Osteoblast (primary cell): ENCODE measurements around the gene CD63. TPM values are rescaled to one million over a fixed set of nuclear protein-coding genes. Genes with fewer than 3 reads are reported as not detected.

Source experiments
- DNase-seq: peaks from one replicate; pipeline ENCODE4 v3.0.0; 2011; ENCODE audit warnings: low spot score, mixed read lengths; ENCODE audit not compliant: insufficient read length; ENCODE audit errors: missing footprints
- H2AFZ ChIP-seq: 2 replicates; pipeline ENCODE4 v1.6.0; 2011; ENCODE audit warnings: mild to moderate bottlenecking, low read length
- H3K27ac ChIP-seq: 2 replicates; pipeline ENCODE4 v1.5.1; 2011; ENCODE audit warnings: mild to moderate bottlenecking, low read depth, low read length, moderate library complexity
- H3K27me3 ChIP-seq: 2 replicates; pipeline ENCODE4 v1.6.0; 2012; ENCODE audit warnings: mild to moderate bottlenecking, control low read depth, inconsistent platforms, low read length, moderate library complexity; ENCODE audit not compliant: insufficient read depth
- H3K36me3 ChIP-seq: 2 replicates; pipeline ENCODE4 v1.5.1; 2011; ENCODE audit warnings: mild to moderate bottlenecking, low read length, control low read depth, moderate library complexity; ENCODE audit not compliant: insufficient read depth
- H3K4me1 ChIP-seq: 2 replicates; pipeline ENCODE4 v1.5.1; 2011; ENCODE audit warnings: mild to moderate bottlenecking, low read length, control low read depth, moderate library complexity; ENCODE audit not compliant: insufficient read depth
- H3K4me2 ChIP-seq: 2 replicates; pipeline ENCODE4 v1.6.0; 2011; ENCODE audit warnings: mild to moderate bottlenecking, low read length; ENCODE audit not compliant: insufficient read depth
- H3K4me3 ChIP-seq: fragments of 200-600 bp; sonication (generic); 3 replicates; pipeline ENCODE4 v1.5.1; 2012; ENCODE audit warnings: mild to moderate bottlenecking, low read length, inconsistent platforms; ENCODE audit not compliant: insufficient read depth
- H3K79me2 ChIP-seq: 2 replicates; pipeline ENCODE4 v1.6.0; 2012; ENCODE audit warnings: mild to moderate bottlenecking, low read length, control low read depth, inconsistent platforms; ENCODE audit not compliant: insufficient read depth
- H3K9me3 ChIP-seq: 2 replicates; pipeline ENCODE4 v1.5.1; 2011; ENCODE audit warnings: low read depth, low read length, control low read depth
- H4K20me1 ChIP-seq: 2 replicates; pipeline ENCODE4 v1.6.0; 2012; ENCODE audit warnings: mild to moderate bottlenecking, low read length, control low read depth; ENCODE audit not compliant: insufficient read depth
- total RNA-seq: library from RNA; depleted of rRNA; stranded (reverse); fragments of >200 nt; gene quantifications from 2 replicates; pipeline ENCODE4 v1.2.3, GENCODE V29; 2012
- TF ChIP-seq, protein P1 (sequence below): IDR thresholded peaks from 2 replicates; pipeline ENCODE4 v1.5.1; 2011; ENCODE audit warnings: mild to moderate bottlenecking, low read depth, low read length, moderate library complexity; ENCODE audit errors: extremely low read depth

Gene CD63
- total RNA-seq, 1 donor, result 3,072 TPM

DNA sequence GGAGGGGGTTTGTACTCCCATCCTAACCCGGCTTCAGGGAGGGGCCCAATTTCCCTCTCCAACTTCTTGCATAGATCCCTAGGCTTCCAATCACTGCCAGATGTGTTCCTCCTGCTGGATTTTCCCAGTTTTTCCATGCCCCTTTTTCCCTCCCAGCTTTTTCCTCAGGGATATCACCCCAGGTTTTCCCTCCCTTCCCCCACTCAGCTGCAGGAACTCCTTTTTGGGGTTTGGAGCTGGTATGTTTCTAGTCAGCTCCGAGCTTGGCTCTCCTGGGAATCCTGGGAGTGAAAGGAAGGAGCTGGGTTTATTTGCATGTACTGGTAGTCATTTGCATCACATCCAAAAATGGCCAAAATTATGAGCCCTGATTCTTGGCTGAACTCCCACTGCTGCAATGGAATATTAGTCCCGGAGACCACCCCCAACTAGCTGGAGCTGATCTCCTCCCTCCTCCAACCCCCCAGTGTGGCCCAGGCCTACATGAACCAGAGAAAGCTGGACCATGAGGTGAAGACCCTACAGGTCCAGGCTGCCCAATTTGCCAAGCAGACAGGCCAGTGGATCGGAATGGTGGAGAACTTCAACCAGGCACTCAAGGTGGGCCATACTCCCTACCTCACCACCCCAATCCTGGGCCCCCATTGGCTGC, 10.1 kb downstream of the CD63 start:
- Histone ChIP-seq H3K27me3 (no peaks in the 10 kb centered on the region), H3K4me1 (peaks cover 67% of the 10 kb centered on the region), H3K79me2 (peaks cover 6% of the 10 kb centered on the region), H3K27ac (peak overlapping the region; percentile 82), H3K9me3 (no peaks in the 10 kb centered on the region), H3K4me3 (peak overlapping the region; percentile 71), H4K20me1 (peaks cover 13% of the 10 kb centered on the region), H3K36me3 (peaks cover 9% of the 10 kb centered on the region), H3K4me2 (peak overlapping the region; percentile 83), H2AFZ (no peak overlapping the region)
- DNase-seq, result peak; percentile 49
- TF ChIP-seq, protein P1, sequence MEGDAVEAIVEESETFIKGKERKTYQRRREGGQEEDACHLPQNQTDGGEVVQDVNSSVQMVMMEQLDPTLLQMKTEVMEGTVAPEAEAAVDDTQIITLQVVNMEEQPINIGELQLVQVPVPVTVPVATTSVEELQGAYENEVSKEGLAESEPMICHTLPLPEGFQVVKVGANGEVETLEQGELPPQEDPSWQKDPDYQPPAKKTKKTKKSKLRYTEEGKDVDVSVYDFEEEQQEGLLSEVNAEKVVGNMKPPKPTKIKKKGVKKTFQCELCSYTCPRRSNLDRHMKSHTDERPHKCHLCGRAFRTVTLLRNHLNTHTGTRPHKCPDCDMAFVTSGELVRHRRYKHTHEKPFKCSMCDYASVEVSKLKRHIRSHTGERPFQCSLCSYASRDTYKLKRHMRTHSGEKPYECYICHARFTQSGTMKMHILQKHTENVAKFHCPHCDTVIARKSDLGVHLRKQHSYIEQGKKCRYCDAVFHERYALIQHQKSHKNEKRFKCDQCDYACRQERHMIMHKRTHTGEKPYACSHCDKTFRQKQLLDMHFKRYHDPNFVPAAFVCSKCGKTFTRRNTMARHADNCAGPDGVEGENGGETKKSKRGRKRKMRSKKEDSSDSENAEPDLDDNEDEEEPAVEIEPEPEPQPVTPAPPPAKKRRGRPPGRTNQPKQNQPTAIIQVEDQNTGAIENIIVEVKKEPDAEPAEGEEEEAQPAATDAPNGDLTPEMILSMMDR, result no peak

DNA sequence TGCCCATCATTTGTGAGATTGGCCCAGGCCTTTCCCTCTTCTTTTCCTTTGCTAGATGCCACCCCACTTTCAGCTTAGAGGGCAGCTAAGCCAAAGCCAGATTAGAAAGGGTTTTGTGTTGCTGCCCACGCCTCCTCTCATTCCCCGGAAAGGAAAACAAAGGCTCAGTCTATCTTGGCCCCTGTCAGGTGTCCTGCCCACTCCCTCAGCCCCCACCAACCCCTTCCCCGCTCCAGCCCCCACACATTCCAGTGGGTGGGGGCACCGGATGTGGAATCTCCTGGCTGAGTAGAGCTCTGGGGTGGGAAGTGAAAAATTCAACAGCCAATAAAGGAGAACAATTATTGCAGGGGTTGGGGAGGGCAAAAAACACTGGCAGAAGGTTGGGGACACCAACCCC, 10.8 kb downstream of the CD63 start:
- H3K27ac ChIP-seq, result peak overlapping the region; percentile 82
- H4K20me1 ChIP-seq, result peaks cover 8% of the 10 kb centered on the region
- H3K4me3 ChIP-seq, result peak overlapping the region; percentile 71
- H3K36me3 ChIP-seq, result peaks cover 2% of the 10 kb centered on the region
- H3K4me2 ChIP-seq, result peak overlapping the region; percentile 83
- peaks cover 6% of the 10 kb centered on the region for H3K79me2 ChIP-seq
- TF ChIP-seq, protein P1, result no peak
- peaks cover 68% of the 10 kb centered on the region for H3K4me1 ChIP-seq
- no peak overlapping the region for H2AFZ ChIP-seq
- no peaks in the 10 kb centered on the region for H3K9me3 ChIP-seq
- H3K27me3 ChIP-seq, result no peaks in the 10 kb centered on the region
- peak; percentile 78 for DNase-seq

DNA sequence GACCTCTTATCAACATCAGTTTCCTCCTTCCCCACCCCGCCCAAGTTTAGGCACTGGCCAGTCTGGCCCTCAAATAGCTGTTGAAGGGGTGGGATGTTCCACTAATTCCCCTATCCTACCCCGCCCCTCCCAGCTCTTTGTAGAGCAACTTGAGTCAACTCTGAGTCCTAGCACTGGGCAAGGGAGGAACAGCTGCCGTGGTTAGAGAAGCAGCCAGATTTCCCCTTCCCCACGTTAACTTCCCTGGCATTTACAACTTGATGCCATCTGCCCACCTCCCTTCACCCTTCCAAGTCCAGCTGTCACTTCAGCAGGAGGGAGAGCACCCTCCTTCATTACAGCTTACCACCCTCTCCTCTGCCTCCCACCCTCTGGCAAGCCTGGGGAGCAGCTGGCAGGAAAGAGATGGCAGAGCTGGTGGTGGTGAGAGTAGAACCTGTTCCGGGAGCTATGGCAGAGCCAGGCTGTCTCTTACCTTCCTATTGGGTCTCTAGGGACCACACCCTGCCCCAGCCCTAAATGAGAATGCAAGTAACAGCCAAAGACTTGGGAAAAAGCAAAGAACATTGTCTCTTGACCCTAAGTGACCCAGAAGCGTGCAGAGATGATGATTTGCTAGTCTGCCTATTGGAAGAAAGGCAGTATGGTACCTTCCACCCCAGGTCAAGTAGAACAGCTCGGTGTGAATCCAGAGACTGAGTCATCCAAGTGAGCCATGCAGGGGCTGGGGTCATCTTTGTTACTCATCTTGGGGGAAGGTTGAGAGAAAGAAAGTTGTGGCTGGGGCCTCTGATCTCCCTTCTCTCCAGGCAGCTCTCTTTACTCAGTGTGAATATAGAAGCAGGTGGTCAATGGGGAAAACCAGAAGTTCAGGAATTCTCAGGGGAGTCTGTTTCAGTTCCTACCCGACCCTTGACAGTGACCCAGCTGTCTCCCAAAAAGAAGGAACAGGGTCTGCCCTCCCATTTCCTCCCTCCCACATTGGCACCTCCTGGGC, 11.5 kb downstream of the CD63 start:
- peak overlapping the region; percentile 82 for H3K27ac ChIP-seq
- H4K20me1 ChIP-seq, result peaks cover 8% of the 10 kb centered on the region
- peaks cover 6% of the 10 kb centered on the region for H3K79me2 ChIP-seq
- H3K4me3 ChIP-seq, result peak overlapping the region; percentile 71
- H3K4me1 ChIP-seq, result peaks cover 75% of the 10 kb centered on the region
- no peaks in the 10 kb centered on the region for H3K36me3 ChIP-seq
- peak overlapping the region; percentile 83 for H3K4me2 ChIP-seq
- peak; percentile 56 for DNase-seq
- TF ChIP-seq, protein P1, result no peak
- no peak overlapping the region for H2AFZ ChIP-seq
- H3K27me3 ChIP-seq, result no peaks in the 10 kb centered on the region
- H3K9me3 ChIP-seq, result no peaks in the 10 kb centered on the region

DNA sequence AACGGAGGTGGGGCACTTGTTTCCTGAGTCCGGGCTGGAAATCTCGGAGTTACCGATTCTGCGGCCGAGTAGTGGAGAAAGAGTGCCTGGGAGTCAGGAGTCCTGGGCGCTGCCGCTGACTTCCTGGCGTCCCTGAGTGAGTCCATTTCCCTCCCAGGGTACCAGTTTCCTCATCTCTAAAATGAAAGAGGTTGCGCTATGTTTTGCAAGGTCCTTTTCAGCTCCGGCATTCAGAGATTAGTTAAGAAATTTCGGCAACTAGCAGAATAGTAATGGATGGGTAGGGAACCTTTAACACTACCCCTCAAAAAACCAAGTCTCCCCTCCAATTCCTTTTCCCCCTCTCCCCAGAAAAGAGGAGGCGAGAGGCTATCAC, 12.2 kb downstream of the CD63 start:
- Histone ChIP-seq H3K36me3 (no peaks in the 10 kb centered on the region), H4K20me1 (peaks cover 4% of the 10 kb centered on the region), H3K79me2 (peaks cover 6% of the 10 kb centered on the region), H3K27me3 (no peaks in the 10 kb centered on the region), H3K27ac (peak overlapping the region; percentile 82), H3K4me2 (peak overlapping the region; percentile 83), H3K4me3 (peak overlapping the region; percentile 71), H3K4me1 (peaks cover 78% of the 10 kb centered on the region), H3K9me3 (no peaks in the 10 kb centered on the region), H2AFZ (peak overlapping the region; percentile 58)
- DNase-seq, result peak; percentile 13
- TF ChIP-seq, protein P1, result no peak
